CD4-positive, alpha-beta memory T cell (primary cell): ENCODE results near the gene MARCHF10. TPM values are rescaled to one million over a fixed set of nuclear protein-coding genes. Genes with fewer than 3 reads are reported as not detected.

Experiments used
- polyA plus RNA-seq, 2 donors: library from polyadenylated mRNA; unstranded; fragments of 300-500 nt; fragmentation: Illumina TruSeq; gene quantifications; one replicate each; pipeline ENCODE4 v1.2.3, GENCODE V29; 2021
- total RNA-seq, 2 experiments: library from RNA; stranded (reverse); gene quantifications; one replicate each; pipeline ENCODE4 v1.2.3, GENCODE V29; 2021

The MARCHF10 gene
- total and polyA plus RNA-seq, 4 experiments from 2014 or later: 0.15 to 0.89 (median 0.45) TPM

Other genes with a start within 250 kb of the MARCHF10 start
- gene MRC2, start 180.6 kb downstream of the MARCHF10 start, total RNA-seq: 1 to 10 TPM; 6.7 to 8.7 TPM
- gene MRC2, start 180.6 kb downstream of the MARCHF10 start, polyA plus RNA-seq: under 1 TPM in 1 of 2 donors, not detected in 1; 0.71 TPM
- gene TANC2, start 157.9 kb upstream of the MARCHF10 start, total RNA-seq: 10 to 100 TPM; 30.0 to 37.8 TPM
- 10 to 100 TPM in 1 of 2 donors, 1 to 10 TPM in 1; 1.3 to 14.2 TPM for gene TANC2, start 157.9 kb upstream of the MARCHF10 start, polyA plus RNA-seq